Psoas muscle (tissue), 8 donors: ENCODE data around the gene EDN1. TPM values are rescaled to one million over a fixed set of nuclear protein-coding genes. Genes with fewer than 3 reads are reported as not detected.

Experiments used
- ATAC-seq, 4 donors: fragments of 200-7000 bp; cut with Tn5 transposase; one replicate each; pipeline ENCODE4 v1.9.1; 2020; ENCODE audit warnings: moderate library complexity in 3 of 4, mild to moderate bottlenecking in 2 of 4
- DNase-seq, 2 donors: peaks; one replicate each; pipeline ENCODE4 v3.0.0-alpha.2; 2020
- H3K27ac ChIP-seq: fragments of 200-600 bp; one replicate; pipeline ENCODE4 v1.8.0; 2022
- H3K27me3 ChIP-seq, 3 donors: fragments of 200-600 bp in 1 of 3; one replicate each; pipeline versions ENCODE4 v1.6.1 to v1.8.0; 2013 to 2022; ENCODE audit warnings: low read length in 2 of 3, mild to moderate bottlenecking in 2 of 3, moderate library complexity in 1 of 3; ENCODE audit not compliant: insufficient read depth in 3 of 3
- H3K36me3 ChIP-seq, 2 donors: fragments of 200-600 bp in 1 of 2; one replicate each; pipeline versions ENCODE4 v1.6.1 to v1.8.0; 2013 to 2022; ENCODE audit warnings: low read depth in 1 of 2, mild to moderate bottlenecking in 1 of 2, moderate library complexity in 1 of 2; ENCODE audit not compliant: insufficient read depth in 1 of 2
- H3K4me1 ChIP-seq: fragments of 200-600 bp; one replicate; pipeline ENCODE4 v1.8.0; 2022
- H3K4me3 ChIP-seq: fragments of 200-600 bp; one replicate; pipeline ENCODE4 v1.8.0; 2022; ENCODE audit warnings: mild to moderate bottlenecking
- H3K9me3 ChIP-seq: fragments of 200-600 bp; one replicate; pipeline ENCODE4 v1.8.0; 2022
- CTCF ChIP-seq: fragments of 200-600 bp; IDR thresholded peaks from one replicate; pipeline ENCODE4 v1.8.0; 2022; ENCODE audit warnings: antibody characterized with exemption
- WGBS, 3 donors: extraction: QIAGEN DNeasy Blood & Tissue Kit; methylation state at CpG; one replicate each; pipeline versions ENCODE4 v1.1.6 to v1.1.7; 2013; 5-methylcytosine and 5-hydroxymethylcytosine counted together
- intact Hi-C, 2 donors: fragments of 100-400 bp; cut with DNase I; formaldehyde crosslinking; loops; one replicate each; pipeline versions ENCODE4 v1.11.0 to v1.14.2; 2022
- polyA plus RNA-seq, 3 donors: library from polyadenylated mRNA; stranded (reverse); fragments of 200-250 nt; gene quantifications; one replicate each; pipeline ENCODE4 v1.2.3, GENCODE V29; 2013
- total RNA-seq, 4 donors: library from RNA; stranded (reverse); fragmentation: NEBNext Ultra II Directional in 2 of 4; extraction: Animal tissue kit (Norgen Biotek cat#: 25700) in 2 of 4; gene quantifications; one replicate each; pipeline versions ENCODE4 v1.2.1 to v1.2.4, GENCODE V29; 2021 to 2023
- donor health status: healthy with polysubstance abuse.
- donor health status: DM: no; HTN: no; CAD: no; lungs with moderate emphysema.
- donor health status: Bipolar disorder and iron deficiency.
- donor health status: healthy.
- donor health status: DM: yes; HTN: yes; CAD: no.
- donor health status: DM: no; HTN: no; CAD: no.
- donor health status: DM: no; HTN: no; CAD: no.
- donor health status: DM: yes; HTN: yes; CAD: no.

The EDN1 gene
- total and polyA plus RNA-seq, 7 donors = 0.68 to 3.7 (median 2.0) TPM

- ATAC-seq (no peak), DNase-seq (no peak)
- no peaks in the 10 kb centered on the region for H3K36me3 ChIP-seq
- intact Hi-C loops = no loop called here
- TF ChIP-seq CTCF = no peak
- H3K4me1 ChIP-seq = no peaks in the 10 kb centered on the region
- peaks cover 0 to 3% (median 0%) of the 10 kb centered on the region in 3 donors for H3K27me3 ChIP-seq
- H3K9me3 ChIP-seq = no peaks in the 10 kb centered on the region
- no peak overlapping the region for H3K4me3 ChIP-seq
- H3K27ac ChIP-seq = no peak overlapping the region
- WGBS, 3 donors = 79 to 81% (median 81%) methylated on average over 13 of the region's 13 CpGs
Observed at GRCh38 chr6:12262236-12263061, 27.7 kb upstream of the EDN1 start.

- intact Hi-C loops = no loop called here
- no peak overlapping the region for H3K27ac ChIP-seq
- no peaks in the 10 kb centered on the region for H3K9me3 ChIP-seq
- DNase-seq = no peak
- 21 to 30% (median 26%) methylated on average over 2 of the region's 2 CpGs for WGBS, 3 donors
- no peak overlapping the region for H3K4me3 ChIP-seq
- H3K36me3 ChIP-seq = no peaks in the 10 kb centered on the region
- H3K27me3 ChIP-seq = peaks cover 0 to 3% (median 0%) of the 10 kb centered on the region in 3 donors
- no peak for TF ChIP-seq CTCF
- ATAC-seq = no peak
- H3K4me1 ChIP-seq = no peaks in the 10 kb centered on the region
Observed at GRCh38 chr6:12263403-12263802, 26.8 kb upstream of the EDN1 start.

DNA sequence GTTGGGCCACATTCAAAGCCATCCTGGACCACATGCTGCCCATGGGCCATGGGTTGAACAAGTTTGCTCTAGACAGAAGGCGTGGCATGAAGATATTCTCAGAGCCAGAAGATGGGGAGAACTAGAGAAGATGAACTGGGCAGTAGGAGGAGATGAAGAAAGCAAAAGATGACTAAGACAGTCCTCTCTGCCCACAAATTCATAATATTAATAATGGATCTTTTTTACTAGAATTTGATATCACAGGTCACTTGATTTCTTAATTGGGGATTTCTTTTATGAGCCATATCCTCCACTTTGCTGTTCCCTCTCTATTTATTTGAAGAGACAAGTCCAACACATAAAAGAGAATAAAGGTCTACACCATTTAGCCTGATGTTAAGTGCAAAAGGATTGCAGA lies 25.5 kb upstream of the EDN1 start:
- TF ChIP-seq CTCF = no peak
- 94 to 97% (median 96%) methylated on average over 1 of the region's 1 CpG for WGBS, 3 donors
- H3K9me3 ChIP-seq = no peaks in the 10 kb centered on the region
- H3K27ac ChIP-seq = no peak overlapping the region
- DNase-seq (no peak), ATAC-seq (no peak)
- H3K36me3 ChIP-seq = no peaks in the 10 kb centered on the region
- no peak overlapping the region for H3K4me3 ChIP-seq
- no peaks in the 10 kb centered on the region for H3K27me3 ChIP-seq
- intact Hi-C loops = no loop called here
- H3K4me1 ChIP-seq = no peaks in the 10 kb centered on the region

DNA sequence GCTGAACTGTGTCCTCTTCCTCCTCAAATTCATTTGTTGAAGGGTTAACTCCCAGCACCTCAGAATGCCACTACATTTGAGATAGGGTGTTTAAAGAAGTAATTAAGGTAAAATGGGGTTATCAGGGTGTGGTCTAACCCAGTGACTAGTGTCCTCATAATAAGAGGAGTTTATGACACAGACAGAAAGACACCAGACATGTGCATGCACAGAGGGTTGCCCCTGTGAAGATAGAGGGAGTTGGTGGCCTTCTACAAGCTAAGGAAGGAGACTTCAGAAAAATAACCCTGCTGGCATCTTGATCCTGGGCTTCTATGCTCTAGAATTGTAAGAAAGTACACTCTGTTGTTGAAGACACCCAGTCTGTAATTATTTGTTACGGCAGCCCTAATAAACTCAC lies 24.9 kb upstream of the EDN1 start:
- Histone ChIP-seq H3K27ac (no peak overlapping the region), H3K27me3 (no peaks in the 10 kb centered on the region), H3K9me3 (no peaks in the 10 kb centered on the region), H3K4me3 (no peak overlapping the region), H3K36me3 (no peaks in the 10 kb centered on the region), H3K4me1 (no peaks in the 10 kb centered on the region)
- DNase-seq = no peak
- ATAC-seq = no peak
- TF ChIP-seq CTCF = no peak
- 93 to 98% (median 95%) methylated on average over 1 of the region's 1 CpG for WGBS, 3 donors
- intact Hi-C loops = no loop called here

GRCh38 chr6:12265791-12266190 lies 24.4 kb upstream of the EDN1 start:
- H3K9me3 ChIP-seq = no peaks in the 10 kb centered on the region
- intact Hi-C loops = no loop called here
- ATAC-seq (no peak), DNase-seq (no peak)
- no peaks in the 10 kb centered on the region for H3K4me1 ChIP-seq
- 92 to 93% (median 92%) methylated on average over 2 of the region's 2 CpGs for WGBS, 3 donors
- H3K27me3 ChIP-seq = no peaks in the 10 kb centered on the region
- H3K4me3 ChIP-seq = no peak overlapping the region
- no peak for TF ChIP-seq CTCF
- no peaks in the 10 kb centered on the region for H3K36me3 ChIP-seq
- H3K27ac ChIP-seq = no peak overlapping the region
